ENCODE results near the gene GP5.

GRCh38 chr3:194381460-194381875 lies 17.6 kb downstream of the GP5 start:
- TF ChIP-seq, protein P1, sequence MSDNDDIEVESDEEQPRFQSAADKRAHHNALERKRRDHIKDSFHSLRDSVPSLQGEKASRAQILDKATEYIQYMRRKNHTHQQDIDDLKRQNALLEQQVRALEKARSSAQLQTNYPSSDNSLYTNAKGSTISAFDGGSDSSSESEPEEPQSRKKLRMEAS (IDR thresholded peaks at IDR 0.05) = peak; percentile 70
- no peak for TF ChIP-seq YY1 (IDR thresholded peaks at IDR 0.05; ENCODE audit: low read depth)
- no peak for TF ChIP-seq EP300 (IDR thresholded peaks at IDR 0.05; ENCODE audit: borderline replicate concordance)
- 0 out of 2 replicates have a peak, but pooled peaks have one; percentile 43 for TF ChIP-seq ZBTB7A (IDR thresholded peaks at IDR 0.05; ENCODE audit: low read depth)
- no peak for TF ChIP-seq CEBPB (IDR thresholded peaks at IDR 0.05)
- TF ChIP-seq RAD21 (IDR thresholded peaks at IDR 0.05; ENCODE audit: low read depth) = no peak
- no peak for TF ChIP-seq CREB1 (IDR thresholded peaks at IDR 0.05; ENCODE audit: low read depth)
- TF ChIP-seq, protein P2, sequence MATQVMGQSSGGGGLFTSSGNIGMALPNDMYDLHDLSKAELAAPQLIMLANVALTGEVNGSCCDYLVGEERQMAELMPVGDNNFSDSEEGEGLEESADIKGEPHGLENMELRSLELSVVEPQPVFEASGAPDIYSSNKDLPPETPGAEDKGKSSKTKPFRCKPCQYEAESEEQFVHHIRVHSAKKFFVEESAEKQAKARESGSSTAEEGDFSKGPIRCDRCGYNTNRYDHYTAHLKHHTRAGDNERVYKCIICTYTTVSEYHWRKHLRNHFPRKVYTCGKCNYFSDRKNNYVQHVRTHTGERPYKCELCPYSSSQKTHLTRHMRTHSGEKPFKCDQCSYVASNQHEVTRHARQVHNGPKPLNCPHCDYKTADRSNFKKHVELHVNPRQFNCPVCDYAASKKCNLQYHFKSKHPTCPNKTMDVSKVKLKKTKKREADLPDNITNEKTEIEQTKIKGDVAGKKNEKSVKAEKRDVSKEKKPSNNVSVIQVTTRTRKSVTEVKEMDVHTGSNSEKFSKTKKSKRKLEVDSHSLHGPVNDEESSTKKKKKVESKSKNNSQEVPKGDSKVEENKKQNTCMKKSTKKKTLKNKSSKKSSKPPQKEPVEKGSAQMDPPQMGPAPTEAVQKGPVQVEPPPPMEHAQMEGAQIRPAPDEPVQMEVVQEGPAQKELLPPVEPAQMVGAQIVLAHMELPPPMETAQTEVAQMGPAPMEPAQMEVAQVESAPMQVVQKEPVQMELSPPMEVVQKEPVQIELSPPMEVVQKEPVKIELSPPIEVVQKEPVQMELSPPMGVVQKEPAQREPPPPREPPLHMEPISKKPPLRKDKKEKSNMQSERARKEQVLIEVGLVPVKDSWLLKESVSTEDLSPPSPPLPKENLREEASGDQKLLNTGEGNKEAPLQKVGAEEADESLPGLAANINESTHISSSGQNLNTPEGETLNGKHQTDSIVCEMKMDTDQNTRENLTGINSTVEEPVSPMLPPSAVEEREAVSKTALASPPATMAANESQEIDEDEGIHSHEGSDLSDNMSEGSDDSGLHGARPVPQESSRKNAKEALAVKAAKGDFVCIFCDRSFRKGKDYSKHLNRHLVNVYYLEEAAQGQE (IDR thresholded peaks at IDR 0.05; ENCODE audit: low read depth) = no peak
- TF ChIP-seq NFIC (IDR thresholded peaks at IDR 0.05) = no peak; the same call in 1 of the 2 replicates
- no peak for TF ChIP-seq USF1 (IDR thresholded peaks at IDR 0.05)
- TF ChIP-seq TAF1 (IDR thresholded peaks at IDR 0.05; ENCODE audit: low read depth) = no peak
- TF ChIP-seq TCF12 (IDR thresholded peaks at IDR 0.05; ENCODE audit: low read depth) = no peak
- TF ChIP-seq FOXM1 (IDR thresholded peaks at IDR 0.05; ENCODE audit: borderline replicate concordance, low read depth) = no peak
